GM23338 (cell line): Measurements from ENCODE around the gene TTC14. TPM values are rescaled to one million over a fixed set of nuclear protein-coding genes. Genes with fewer than 3 reads are reported as not detected.

ENCODE experiments used
- ATAC-seq: fragments of 200-7000 bp; cut with Tn5 transposase; 3 replicates; pipeline ENCODE4 v1.9.1; 2020
- DNase-seq: peaks from one replicate; pipeline ENCODE4 v3.0.0-alpha.2; 2015; ENCODE audit warnings: low spot score
- H2AFZ ChIP-seq: fragments of 200-600 bp; sonication (generic); 2 replicates; pipeline ENCODE4 v1.8.0; 2016; ENCODE audit warnings: antibody characterized with exemption, mild to moderate bottlenecking, moderate library complexity
- H3F3A ChIP-seq: fragments of 200-600 bp; sonication (generic); replicated peaks from 2 replicates; pipeline ENCODE4 v1.8.0; 2017; ENCODE audit warnings: antibody characterized with exemption, mixed run types, low read depth
- H3K27ac ChIP-seq: fragments of 200-600 bp; sonication (generic); 2 replicates; pipeline ENCODE4 v1.6.1; 2016; ENCODE audit warnings: low read depth
- H3K27me3 ChIP-seq: fragments of 200-600 bp; sonication (generic); 2 replicates; pipeline ENCODE4 v1.8.0; 2016; ENCODE audit warnings: mild to moderate bottlenecking, mixed run types, moderate library complexity; ENCODE audit not compliant: insufficient read depth
- H3K36me3 ChIP-seq: fragments of 200-600 bp; sonication (generic); 2 replicates; pipeline ENCODE4 v1.8.0; 2016; ENCODE audit warnings: mild to moderate bottlenecking; ENCODE audit not compliant: insufficient read depth
- H3K4me1 ChIP-seq: fragments of 200-600 bp; sonication (generic); 2 replicates; pipeline ENCODE4 v1.8.0; 2016; ENCODE audit warnings: mild to moderate bottlenecking, moderate library complexity; ENCODE audit not compliant: insufficient read depth
- H3K4me2 ChIP-seq: fragments of 200-600 bp; sonication (generic); 2 replicates; pipeline ENCODE4 v1.7.1; 2017; ENCODE audit warnings: mixed run types
- H3K4me3 ChIP-seq: fragments of 200-600 bp; sonication (generic); 2 replicates; pipeline ENCODE4 v1.6.1; 2016; ENCODE audit warnings: mixed run types
- H3K79me2 ChIP-seq: fragments of 200-600 bp; sonication (generic); replicated peaks from 2 replicates; pipeline ENCODE4 v1.8.0; 2017; ENCODE audit warnings: mild to moderate bottlenecking; ENCODE audit not compliant: insufficient read depth
- H3K9me2 ChIP-seq: fragments of 200-600 bp; sonication (generic); 2 replicates; pipeline ENCODE4 v1.8.0; 2017; ENCODE audit not compliant: insufficient read depth
- H4K20me1 ChIP-seq: fragments of 200-600 bp; sonication (generic); replicated peaks from 2 replicates; pipeline ENCODE4 v1.8.0; 2017; ENCODE audit warnings: mild to moderate bottlenecking; ENCODE audit not compliant: insufficient read depth
- H3K27ac Mint-ChIP-seq: 2 replicates; pipeline ENCODE4 v1.8.0; 2020; ENCODE audit warnings: inconsistent platforms, mild to moderate bottlenecking, moderate library complexity, mixed read lengths
- H3K27me3 Mint-ChIP-seq: 3 replicates; pipeline ENCODE4 v1.8.0; 2022; ENCODE audit warnings: low read depth, mild to moderate bottlenecking, moderate library complexity, mixed read lengths, inconsistent platforms; ENCODE audit not compliant: insufficient read depth, poor library complexity
- H3K36me3 Mint-ChIP-seq: 3 replicates; pipeline ENCODE4 v1.8.0; 2021; ENCODE audit warnings: low read depth, mild to moderate bottlenecking, inconsistent platforms, moderate library complexity, mixed read lengths
- H3K4me1 Mint-ChIP-seq: 3 replicates; pipeline ENCODE4 v1.8.0; 2020; ENCODE audit warnings: mild to moderate bottlenecking, inconsistent platforms, mixed read lengths
- H3K4me3 Mint-ChIP-seq: 3 replicates; pipeline ENCODE4 v1.8.0; 2021; ENCODE audit warnings: moderate library complexity, mild to moderate bottlenecking, inconsistent platforms, mixed read lengths
- H3K9me3 Mint-ChIP-seq: 3 replicates; pipeline ENCODE4 v1.8.0; 2020; ENCODE audit warnings: moderate library complexity, mild to moderate bottlenecking, inconsistent platforms, mixed read lengths
- CREB1 ChIP-seq: fragments of 250-450 bp; sonication (Bioruptor Pico); IDR thresholded peaks from 2 replicates; pipeline ENCODE4 v1.5.0; 2020; ENCODE audit warnings: low read depth, mild to moderate bottlenecking, moderate library complexity
- ETS1 ChIP-seq: IDR thresholded peaks from 2 replicates; pipeline ENCODE4 v1.6.1; 2016; ENCODE audit warnings: antibody characterized with exemption
- EZH2 ChIP-seq: fragments of 200-600 bp; sonication (generic); IDR thresholded peaks from one replicate; pipeline ENCODE4 v1.8.0; 2017; ENCODE audit warnings: antibody characterized with exemption, mild to moderate bottlenecking, low read depth; ENCODE audit not compliant: unreplicated experiment
- JUNB ChIP-seq: IDR thresholded peaks from one replicate; pipeline ENCODE4 v1.6.1; 2016; ENCODE audit warnings: antibody characterized with exemption; ENCODE audit not compliant: unreplicated experiment
- NANOG ChIP-seq: IDR thresholded peaks from 2 replicates; pipeline ENCODE4 v1.6.1; 2016; ENCODE audit warnings: antibody characterized with exemption, borderline replicate concordance
- POLR2AphosphoS5 ChIP-seq: IDR thresholded peaks from 2 replicates; pipeline ENCODE4 v1.6.1; 2016; ENCODE audit warnings: antibody characterized with exemption, low read depth
- REST ChIP-seq: IDR thresholded peaks from one replicate; pipeline ENCODE4 v1.6.1; 2018; ENCODE audit warnings: antibody characterized with exemption; ENCODE audit not compliant: unreplicated experiment
- STAT1 ChIP-seq: IDR thresholded peaks from one replicate; pipeline ENCODE4 v1.6.1; 2016; ENCODE audit warnings: antibody characterized with exemption; ENCODE audit not compliant: unreplicated experiment
- ZNF114 ChIP-seq: fragments of 250-450 bp; sonication (Bioruptor Pico); IDR thresholded peaks from 2 replicates; pipeline ENCODE4 v1.5.0; 2020; ENCODE audit warnings: mild to moderate bottlenecking, moderate library complexity
- ZNF331 ChIP-seq: fragments of 250-450 bp; sonication (Bioruptor Pico); IDR thresholded peaks from 2 replicates; pipeline ENCODE4 v1.5.0; 2020; ENCODE audit warnings: low read depth, mild to moderate bottlenecking, moderate library complexity
- ZNF462 ChIP-seq: fragments of 250-450 bp; sonication (Bioruptor Pico); IDR thresholded peaks from 2 replicates; pipeline ENCODE4 v1.5.0; 2020; ENCODE audit warnings: mild to moderate bottlenecking, moderate library complexity
- polyA plus RNA-seq: library from polyadenylated mRNA; unstranded; fragments of >200 nt; fragmentation: Nextera tagmentation; extraction: Ambion mirVana; gene quantifications from 2 replicates; pipeline ENCODE4 v1.2.1, GENCODE V29; 2016
- total RNA-seq: library from RNA; depleted of rRNA; stranded (reverse); fragments of >200 nt; shearing (Covaris generic); gene quantifications from 2 replicates; pipeline ENCODE4 v1.2.3, GENCODE V29; 2014

The TTC14 gene
- total and polyA plus RNA-seq, 2 experiments from 2014 or later: 20.0 to 22.1 TPM

GRCh38 chr3:180626844-180627243 is 24.9 kb downstream of the TTC14 start (continued):
- TF ChIP-seq REST (no peak), CREB1 (no peak), NANOG (no peak), ZNF331 (CRISPR knock-in tag) (no peak)

GRCh38 chr3:180630371-180630770 is 28.4 kb downstream of the TTC14 start:
- Histone ChIP-seq H3F3A (no peaks in the 10 kb centered on the region), H4K20me1 (no peaks in the 10 kb centered on the region), H3K27me3 (no peaks in the 10 kb centered on the region), H3K79me2 (no peaks in the 10 kb centered on the region), H2AFZ (no peak overlapping the region), H3K4me3 (no peak overlapping the region), H3K4me1 (no peaks in the 10 kb centered on the region), H3K27ac (no peak overlapping the region), H3K36me3 (no peaks in the 10 kb centered on the region), H3K4me2 (no peak overlapping the region), H3K9me2 (no peaks in the 10 kb centered on the region)
- H3K4me1 Mint-ChIP-seq: no peaks in the 10 kb centered on the region
- H3K36me3 Mint-ChIP-seq: peaks cover 7% of the 10 kb centered on the region
- no peak for ATAC-seq
- H3K9me3 Mint-ChIP-seq: no peaks in the 10 kb centered on the region; the same call in 2 of the 3 replicates
- no peak overlapping the region for H3K4me3 Mint-ChIP-seq
- H3K27ac Mint-ChIP-seq: no peak overlapping the region
- no peak for DNase-seq
- no peaks in the 10 kb centered on the region for H3K27me3 Mint-ChIP-seq
- no peak for TF ChIP-seq REST
- no peak for TF ChIP-seq POLR2AphosphoS5
- no peak for TF ChIP-seq NANOG
- TF ChIP-seq ZNF462 (CRISPR knock-in tag): no peak
- no peak for TF ChIP-seq ETS1
- TF ChIP-seq CREB1: no peak
- no peak for TF ChIP-seq JUNB
- no peak for TF ChIP-seq STAT1
- no peak for TF ChIP-seq EZH2
- no peak for TF ChIP-seq ZNF331 (CRISPR knock-in tag)
- no peak for TF ChIP-seq ZNF114 (CRISPR knock-in tag)
